Neural cell (in vitro differentiated cells): ENCODE data around the gene KIAA1191. TPM values are rescaled to one million over a fixed set of nuclear protein-coding genes. Genes with fewer than 3 reads are reported as not detected.

Experiments
- H2AFZ ChIP-seq: fragments of 200-600, 300-800 bp; sonication (generic), shearing (Covaris generic); 2 replicates; pipeline ENCODE4 v1.6.0; 2014; ENCODE audit warnings: low read depth, mild to moderate bottlenecking, antibody characterized with exemption, low read length, moderate library complexity
- H3F3A ChIP-seq: fragments of 200-600 bp; shearing (Covaris generic); 2 replicates; pipeline ENCODE4 v1.6.1; 2016; ENCODE audit warnings: mild to moderate bottlenecking, moderate library complexity, mixed read lengths, antibody characterized with exemption, low read length; ENCODE audit not compliant: insufficient read depth, poor library complexity, severe bottlenecking
- H3K27ac ChIP-seq: fragments of 200-600, 300-800 bp; sonication (generic), shearing (Covaris generic); 2 replicates; pipeline ENCODE4 v1.5.1; 2014; ENCODE audit warnings: mild to moderate bottlenecking, low read length, moderate library complexity
- H3K27me3 ChIP-seq: fragments of 300-800, 200-600 bp; sonication (generic), shearing (Covaris generic); 2 replicates; pipeline ENCODE4 v1.6.0; 2014; ENCODE audit warnings: mild to moderate bottlenecking, low read depth, low read length, moderate library complexity; ENCODE audit not compliant: insufficient read depth
- H3K36me3 ChIP-seq: fragments of 300-800, 200-600 bp; sonication (generic), shearing (Covaris generic); 2 replicates; pipeline ENCODE4 v1.5.1; 2014; ENCODE audit warnings: mild to moderate bottlenecking, antibody characterized with exemption, low read length, moderate library complexity; ENCODE audit not compliant: insufficient read depth
- H3K4me2 ChIP-seq: fragments of 300-800, 200-600 bp; sonication (generic), shearing (Covaris generic); 2 replicates; pipeline ENCODE4 v1.6.0; 2014; ENCODE audit warnings: mild to moderate bottlenecking, low read length
- H3K4me3 ChIP-seq: fragments of 300-800, 200-600 bp; sonication (generic), shearing (Covaris generic); 2 replicates; pipeline ENCODE4 v1.5.1; 2014; ENCODE audit warnings: mild to moderate bottlenecking, low read length, moderate library complexity
- H3K79me2 ChIP-seq: fragments of 200-600 bp; shearing (Covaris generic); replicated peaks from 2 replicates; pipeline ENCODE4 v1.6.0; 2014; ENCODE audit warnings: mild to moderate bottlenecking, low read length, moderate library complexity; ENCODE audit not compliant: insufficient read depth
- H3K9ac ChIP-seq: fragments of 300-800, 200-600 bp; sonication (generic), shearing (Covaris generic); 2 replicates; pipeline ENCODE4 v1.6.1; 2016; ENCODE audit warnings: mild to moderate bottlenecking, low read length, mixed read lengths
- H3K9me2 ChIP-seq: fragments of 200-600 bp; shearing (Covaris generic); 2 replicates; pipeline ENCODE4 v1.6.1; 2016; ENCODE audit warnings: mild to moderate bottlenecking, low read length, mixed read lengths; ENCODE audit not compliant: insufficient read depth
- H3K9me3 ChIP-seq: fragments of 200-600, 300-800 bp; sonication (generic), shearing (Covaris generic); 2 replicates; pipeline ENCODE4 v1.6.1; 2016; ENCODE audit warnings: mild to moderate bottlenecking, mixed run types, low read length, moderate library complexity, mixed read lengths
- H4K20me1 ChIP-seq: fragments of 200-600 bp; shearing (Covaris generic); 2 replicates; pipeline ENCODE4 v1.6.1; 2016; ENCODE audit warnings: mild to moderate bottlenecking, mixed run types; ENCODE audit not compliant: insufficient read depth
- EP300 ChIP-seq: fragments of 450-650 bp; conservative IDR thresholded peaks from 2 replicates; pipeline ENCODE4 v1.6.1; 2014; ENCODE audit warnings: antibody characterized with exemption, mild to moderate bottlenecking, moderate library complexity; ENCODE audit not compliant: poor library complexity, severe bottlenecking
- EZH2 ChIP-seq: fragments of 200-600, 300-800 bp; shearing (Covaris generic), sonication (generic); IDR thresholded peaks from 2 replicates; pipeline ENCODE4 v1.6.1; 2014; ENCODE audit warnings: antibody characterized with exemption, low read length, borderline replicate concordance, mild to moderate bottlenecking; ENCODE audit not compliant: insufficient read depth, poor library complexity, severe bottlenecking
- MXI1 ChIP-seq: fragments of 450-650 bp; conservative IDR thresholded peaks from 2 replicates; pipeline ENCODE4 v1.6.1; 2014; ENCODE audit warnings: antibody characterized with exemption, mild to moderate bottlenecking; ENCODE audit not compliant: poor library complexity, severe bottlenecking
- POLR2AphosphoS5 ChIP-seq: IDR thresholded peaks from 2 replicates; pipeline ENCODE4 v1.6.1; 2012
- RAD21 ChIP-seq: fragments of 450-650 bp; conservative IDR thresholded peaks from 2 replicates; pipeline ENCODE4 v1.6.1; 2014; ENCODE audit warnings: antibody characterized with exemption, mild to moderate bottlenecking, moderate library complexity
- SMC3 ChIP-seq: fragments of 450-650 bp; conservative IDR thresholded peaks from 2 replicates; pipeline ENCODE4 v1.6.1; 2014; ENCODE audit warnings: antibody characterized with exemption, mild to moderate bottlenecking, moderate library complexity; ENCODE audit not compliant: poor library complexity
- TAF1 ChIP-seq: IDR thresholded peaks from 2 replicates; pipeline ENCODE4 v1.6.1; 2012; ENCODE audit warnings: low read depth
- polyA plus RNA-seq: library from polyadenylated mRNA; depleted of rRNA; stranded (reverse); fragments of >200 nt; gene quantifications from 2 replicates; pipeline ENCODE4 v1.2.3, GENCODE V29; 2014
- TF ChIP-seq, protein P1 (sequence below): IDR thresholded peaks from 2 replicates; pipeline ENCODE4 v1.6.1; 2012; ENCODE audit warnings: borderline replicate concordance
- TF ChIP-seq, protein P2 (sequence below): fragments of 450-650 bp; IDR thresholded peaks from 2 replicates; pipeline ENCODE4 v1.5.1; 2014; ENCODE audit warnings: antibody characterized with exemption, mild to moderate bottlenecking, moderate library complexity; ENCODE audit not compliant: poor library complexity, severe bottlenecking

KIAA1191 gene
- polyA plus RNA-seq, 1 donor from 2014 or later, result 137 TPM

DNA sequence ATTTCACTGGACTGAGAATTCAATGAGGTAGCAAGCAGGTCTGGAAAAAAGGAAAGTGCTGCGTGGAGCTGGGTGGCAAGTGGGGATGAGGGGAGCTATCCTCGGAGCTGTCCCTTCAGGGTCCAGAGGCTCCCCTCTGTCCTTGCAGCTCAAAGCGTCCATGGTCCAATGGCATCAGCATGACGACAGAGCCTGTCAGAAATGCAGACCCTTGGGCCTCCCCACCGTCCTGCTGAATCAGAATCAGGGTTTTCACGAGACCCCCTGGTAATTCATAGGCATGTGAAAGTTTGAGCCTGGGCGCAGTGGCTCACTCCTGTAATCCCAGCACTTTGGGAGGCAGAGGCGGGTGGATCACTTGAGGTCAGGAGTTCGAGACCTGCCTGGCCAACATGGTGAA, 32.5 kb upstream of the KIAA1191 start:
- Histone ChIP-seq H2AFZ (no peak overlapping the region), H4K20me1 (no peaks in the 10 kb centered on the region), H3K27ac (no peak overlapping the region), H3K4me3 (no peak overlapping the region), H3K9me2 (no peaks in the 10 kb centered on the region), H3K4me2 (no peak overlapping the region), H3K36me3 (no peaks in the 10 kb centered on the region), H3F3A (no peaks in the 10 kb centered on the region), H3K9ac (no peak overlapping the region), H3K79me2 (no peaks in the 10 kb centered on the region), H3K9me3 (no peaks in the 10 kb centered on the region), H3K27me3 (no peaks in the 10 kb centered on the region)
- no peak for TF ChIP-seq EZH2
- TF ChIP-seq POLR2AphosphoS5, result no peak
- no peak for TF ChIP-seq RAD21
- TF ChIP-seq, protein P1, sequence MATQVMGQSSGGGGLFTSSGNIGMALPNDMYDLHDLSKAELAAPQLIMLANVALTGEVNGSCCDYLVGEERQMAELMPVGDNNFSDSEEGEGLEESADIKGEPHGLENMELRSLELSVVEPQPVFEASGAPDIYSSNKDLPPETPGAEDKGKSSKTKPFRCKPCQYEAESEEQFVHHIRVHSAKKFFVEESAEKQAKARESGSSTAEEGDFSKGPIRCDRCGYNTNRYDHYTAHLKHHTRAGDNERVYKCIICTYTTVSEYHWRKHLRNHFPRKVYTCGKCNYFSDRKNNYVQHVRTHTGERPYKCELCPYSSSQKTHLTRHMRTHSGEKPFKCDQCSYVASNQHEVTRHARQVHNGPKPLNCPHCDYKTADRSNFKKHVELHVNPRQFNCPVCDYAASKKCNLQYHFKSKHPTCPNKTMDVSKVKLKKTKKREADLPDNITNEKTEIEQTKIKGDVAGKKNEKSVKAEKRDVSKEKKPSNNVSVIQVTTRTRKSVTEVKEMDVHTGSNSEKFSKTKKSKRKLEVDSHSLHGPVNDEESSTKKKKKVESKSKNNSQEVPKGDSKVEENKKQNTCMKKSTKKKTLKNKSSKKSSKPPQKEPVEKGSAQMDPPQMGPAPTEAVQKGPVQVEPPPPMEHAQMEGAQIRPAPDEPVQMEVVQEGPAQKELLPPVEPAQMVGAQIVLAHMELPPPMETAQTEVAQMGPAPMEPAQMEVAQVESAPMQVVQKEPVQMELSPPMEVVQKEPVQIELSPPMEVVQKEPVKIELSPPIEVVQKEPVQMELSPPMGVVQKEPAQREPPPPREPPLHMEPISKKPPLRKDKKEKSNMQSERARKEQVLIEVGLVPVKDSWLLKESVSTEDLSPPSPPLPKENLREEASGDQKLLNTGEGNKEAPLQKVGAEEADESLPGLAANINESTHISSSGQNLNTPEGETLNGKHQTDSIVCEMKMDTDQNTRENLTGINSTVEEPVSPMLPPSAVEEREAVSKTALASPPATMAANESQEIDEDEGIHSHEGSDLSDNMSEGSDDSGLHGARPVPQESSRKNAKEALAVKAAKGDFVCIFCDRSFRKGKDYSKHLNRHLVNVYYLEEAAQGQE, result no peak
- no peak for TF ChIP-seq SMC3
- no peak for TF ChIP-seq MXI1
- TF ChIP-seq, protein P2, sequence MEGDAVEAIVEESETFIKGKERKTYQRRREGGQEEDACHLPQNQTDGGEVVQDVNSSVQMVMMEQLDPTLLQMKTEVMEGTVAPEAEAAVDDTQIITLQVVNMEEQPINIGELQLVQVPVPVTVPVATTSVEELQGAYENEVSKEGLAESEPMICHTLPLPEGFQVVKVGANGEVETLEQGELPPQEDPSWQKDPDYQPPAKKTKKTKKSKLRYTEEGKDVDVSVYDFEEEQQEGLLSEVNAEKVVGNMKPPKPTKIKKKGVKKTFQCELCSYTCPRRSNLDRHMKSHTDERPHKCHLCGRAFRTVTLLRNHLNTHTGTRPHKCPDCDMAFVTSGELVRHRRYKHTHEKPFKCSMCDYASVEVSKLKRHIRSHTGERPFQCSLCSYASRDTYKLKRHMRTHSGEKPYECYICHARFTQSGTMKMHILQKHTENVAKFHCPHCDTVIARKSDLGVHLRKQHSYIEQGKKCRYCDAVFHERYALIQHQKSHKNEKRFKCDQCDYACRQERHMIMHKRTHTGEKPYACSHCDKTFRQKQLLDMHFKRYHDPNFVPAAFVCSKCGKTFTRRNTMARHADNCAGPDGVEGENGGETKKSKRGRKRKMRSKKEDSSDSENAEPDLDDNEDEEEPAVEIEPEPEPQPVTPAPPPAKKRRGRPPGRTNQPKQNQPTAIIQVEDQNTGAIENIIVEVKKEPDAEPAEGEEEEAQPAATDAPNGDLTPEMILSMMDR, result no peak

DNA sequence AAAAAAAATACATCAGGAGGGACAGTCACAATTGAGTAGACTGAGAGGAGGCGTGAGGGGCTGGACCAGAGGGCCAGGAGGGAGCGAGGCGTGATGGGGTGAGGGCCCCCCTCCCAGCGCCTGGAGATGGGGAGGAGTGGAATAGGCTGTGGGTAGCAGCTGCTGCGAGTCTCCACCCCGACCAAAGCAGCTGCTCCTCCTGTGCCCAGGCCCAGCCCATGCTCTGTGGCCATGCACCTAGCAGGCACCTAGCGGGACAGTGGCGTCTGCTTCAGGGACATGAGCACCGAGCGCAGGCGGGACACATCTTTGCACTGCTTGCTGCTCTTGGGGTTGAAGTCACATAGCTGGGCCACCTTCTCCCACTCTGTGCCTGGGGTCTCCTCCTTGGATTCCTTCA, 31.0 kb upstream of the KIAA1191 start:
- TF ChIP-seq, protein P2, result no peak
- TF ChIP-seq, protein P1, result no peak
- TF ChIP-seq RAD21, result no peak
- TF ChIP-seq EP300, result no peak
- no peak for TF ChIP-seq MXI1
- no peak for TF ChIP-seq POLR2AphosphoS5
- TF ChIP-seq SMC3, result no peak
- TF ChIP-seq EZH2, result no peak
- no peak for TF ChIP-seq TAF1
- H3F3A ChIP-seq, result no peaks in the 10 kb centered on the region
- H4K20me1 ChIP-seq, result no peaks in the 10 kb centered on the region
- no peak overlapping the region for H2AFZ ChIP-seq
- H3K4me3 ChIP-seq, result no peak overlapping the region
- no peak overlapping the region for H3K27ac ChIP-seq
- H3K79me2 ChIP-seq, result peaks cover 4% of the 10 kb centered on the region
- H3K9ac ChIP-seq, result no peak overlapping the region
- H3K9me3 ChIP-seq, result no peaks in the 10 kb centered on the region
- no peak overlapping the region for H3K4me2 ChIP-seq
- H3K9me2 ChIP-seq, result no peaks in the 10 kb centered on the region
- no peaks in the 10 kb centered on the region for H3K27me3 ChIP-seq
- H3K36me3 ChIP-seq, result no peaks in the 10 kb centered on the region
